DND-41 (cell line): ENCODE results near the gene SMARCA1.

Source experiments
- EZH2 ChIP-seq: IDR thresholded peaks from 3 replicates; pipeline ENCODE4 v1.6.1; 2012; ENCODE audit warnings: borderline replicate concordance, low read depth, mild to moderate bottlenecking, moderate library complexity, low read length, inconsistent platforms; ENCODE audit not compliant: severe bottlenecking
- TF ChIP-seq, protein P1 (sequence below): IDR thresholded peaks from 2 replicates; pipeline ENCODE4 v1.5.1; 2012; ENCODE audit warnings: borderline replicate concordance, low read length, moderate library complexity, mild to moderate bottlenecking; ENCODE audit not compliant: poor library complexity, severe bottlenecking; ENCODE audit errors: extremely low read depth

DNA sequence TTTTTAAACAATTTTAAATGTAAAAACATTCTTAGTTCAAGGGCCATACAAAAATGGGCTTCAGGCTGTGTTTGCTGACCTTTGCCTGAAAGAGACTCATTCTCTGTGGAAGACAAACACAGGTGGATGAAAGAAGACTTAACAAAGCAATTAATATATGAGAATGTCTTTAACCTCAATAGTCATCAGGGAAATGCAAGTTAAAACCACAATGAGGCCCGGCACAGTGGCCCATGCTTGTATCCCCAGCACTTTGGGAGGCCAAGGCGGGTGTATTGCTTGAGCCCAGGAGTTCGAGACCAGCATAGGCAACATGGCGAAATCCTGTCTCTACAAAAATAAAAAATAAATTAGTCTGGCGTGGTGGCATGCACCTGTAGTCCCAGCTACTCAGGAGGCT is 7.1 kb upstream of the SMARCA1 start:
- TF ChIP-seq, protein P1, sequence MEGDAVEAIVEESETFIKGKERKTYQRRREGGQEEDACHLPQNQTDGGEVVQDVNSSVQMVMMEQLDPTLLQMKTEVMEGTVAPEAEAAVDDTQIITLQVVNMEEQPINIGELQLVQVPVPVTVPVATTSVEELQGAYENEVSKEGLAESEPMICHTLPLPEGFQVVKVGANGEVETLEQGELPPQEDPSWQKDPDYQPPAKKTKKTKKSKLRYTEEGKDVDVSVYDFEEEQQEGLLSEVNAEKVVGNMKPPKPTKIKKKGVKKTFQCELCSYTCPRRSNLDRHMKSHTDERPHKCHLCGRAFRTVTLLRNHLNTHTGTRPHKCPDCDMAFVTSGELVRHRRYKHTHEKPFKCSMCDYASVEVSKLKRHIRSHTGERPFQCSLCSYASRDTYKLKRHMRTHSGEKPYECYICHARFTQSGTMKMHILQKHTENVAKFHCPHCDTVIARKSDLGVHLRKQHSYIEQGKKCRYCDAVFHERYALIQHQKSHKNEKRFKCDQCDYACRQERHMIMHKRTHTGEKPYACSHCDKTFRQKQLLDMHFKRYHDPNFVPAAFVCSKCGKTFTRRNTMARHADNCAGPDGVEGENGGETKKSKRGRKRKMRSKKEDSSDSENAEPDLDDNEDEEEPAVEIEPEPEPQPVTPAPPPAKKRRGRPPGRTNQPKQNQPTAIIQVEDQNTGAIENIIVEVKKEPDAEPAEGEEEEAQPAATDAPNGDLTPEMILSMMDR: no peak
- TF ChIP-seq EZH2: no peak
